GM18511 (cell line): Measurements from ENCODE around the gene CAMTA1.

Experiments
- ATAC-seq: cut with Tn5 transposase; IDR thresholded peaks from one replicate; pipeline ENCODE4 v1.9.1; 2021; ENCODE audit warnings: mild to moderate bottlenecking, moderate library complexity; ENCODE audit not compliant: unreplicated experiment

The CAMTA1 gene

DNA sequence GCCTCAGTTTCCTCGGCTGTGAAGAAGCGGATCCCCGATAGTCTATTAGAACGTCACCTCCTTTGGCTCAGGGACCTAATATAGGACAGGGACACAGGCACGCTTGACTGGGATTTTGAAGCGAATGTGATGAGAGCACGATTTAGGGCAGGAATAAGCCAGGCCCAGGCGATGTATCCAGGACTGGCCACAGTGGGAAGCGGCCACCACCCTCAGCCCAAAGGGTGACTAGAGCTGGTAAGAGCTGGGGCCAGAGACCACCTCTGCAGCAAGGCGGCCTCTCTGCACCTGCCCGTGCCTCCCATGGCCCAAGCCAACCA lies 885.9 kb downstream of the CAMTA1 start:
- ATAC-seq, result no peak

DNA sequence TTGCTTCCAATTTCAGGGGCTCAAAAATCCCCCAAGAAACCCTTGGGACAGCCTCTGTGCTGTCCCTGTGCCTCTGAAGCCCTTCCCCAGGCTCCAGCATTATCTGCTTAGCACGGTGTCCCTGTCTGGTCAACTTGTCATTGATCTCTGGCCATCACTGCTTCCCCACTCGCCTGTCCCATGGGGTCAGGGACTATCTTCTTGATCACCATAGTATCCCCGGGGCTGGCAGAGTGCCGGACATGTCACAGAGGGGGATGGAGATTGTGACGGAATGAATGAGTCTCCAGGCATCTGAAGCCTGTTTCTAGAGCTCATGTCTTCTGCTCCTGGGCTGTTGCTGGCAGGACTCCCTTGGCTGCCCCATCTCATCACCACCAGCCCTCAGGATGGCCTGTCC lies 886.4 kb downstream of the CAMTA1 start:
- no peak for ATAC-seq

DNA sequence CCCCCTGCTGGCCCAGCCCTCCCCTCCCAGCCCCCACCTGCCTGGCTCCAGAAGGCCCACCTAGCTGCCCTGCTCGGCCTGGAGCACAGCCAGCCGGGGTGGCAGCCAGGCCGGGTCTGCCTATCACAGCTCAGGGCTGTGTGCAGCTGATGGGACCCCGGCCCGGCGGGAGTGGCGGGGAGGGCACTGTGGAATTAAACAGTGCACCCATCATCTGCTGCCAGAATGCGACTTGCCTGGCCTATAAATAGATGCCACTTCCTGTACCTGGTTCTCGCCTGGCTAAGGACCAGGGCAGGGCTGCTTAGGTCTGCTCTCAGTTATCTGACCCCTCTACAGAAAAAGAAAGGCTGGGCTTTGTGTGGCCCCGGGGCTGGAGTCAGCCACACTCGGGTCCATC lies 887.6 kb downstream of the CAMTA1 start:
- no peak for ATAC-seq

DNA sequence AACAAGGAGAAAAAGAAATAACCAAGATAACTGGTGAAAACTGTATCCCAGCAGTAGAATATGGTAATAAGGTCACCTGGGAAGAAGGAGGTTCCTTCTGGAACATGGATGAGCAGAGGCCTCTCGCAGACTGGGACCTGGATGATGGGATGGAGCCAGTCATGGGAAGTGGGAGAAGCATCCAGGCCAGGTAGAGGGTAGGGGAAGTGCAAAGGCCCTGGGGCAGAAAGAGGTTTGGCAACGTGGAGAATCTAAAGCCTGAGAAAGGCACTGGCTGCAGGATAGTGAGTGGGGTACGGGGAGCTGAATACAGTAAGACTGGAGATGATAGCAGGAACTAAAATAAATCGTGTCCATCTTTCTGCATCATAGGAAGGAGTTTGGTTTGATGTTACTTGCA lies 889.7 kb downstream of the CAMTA1 start:
- no peak for ATAC-seq

DNA sequence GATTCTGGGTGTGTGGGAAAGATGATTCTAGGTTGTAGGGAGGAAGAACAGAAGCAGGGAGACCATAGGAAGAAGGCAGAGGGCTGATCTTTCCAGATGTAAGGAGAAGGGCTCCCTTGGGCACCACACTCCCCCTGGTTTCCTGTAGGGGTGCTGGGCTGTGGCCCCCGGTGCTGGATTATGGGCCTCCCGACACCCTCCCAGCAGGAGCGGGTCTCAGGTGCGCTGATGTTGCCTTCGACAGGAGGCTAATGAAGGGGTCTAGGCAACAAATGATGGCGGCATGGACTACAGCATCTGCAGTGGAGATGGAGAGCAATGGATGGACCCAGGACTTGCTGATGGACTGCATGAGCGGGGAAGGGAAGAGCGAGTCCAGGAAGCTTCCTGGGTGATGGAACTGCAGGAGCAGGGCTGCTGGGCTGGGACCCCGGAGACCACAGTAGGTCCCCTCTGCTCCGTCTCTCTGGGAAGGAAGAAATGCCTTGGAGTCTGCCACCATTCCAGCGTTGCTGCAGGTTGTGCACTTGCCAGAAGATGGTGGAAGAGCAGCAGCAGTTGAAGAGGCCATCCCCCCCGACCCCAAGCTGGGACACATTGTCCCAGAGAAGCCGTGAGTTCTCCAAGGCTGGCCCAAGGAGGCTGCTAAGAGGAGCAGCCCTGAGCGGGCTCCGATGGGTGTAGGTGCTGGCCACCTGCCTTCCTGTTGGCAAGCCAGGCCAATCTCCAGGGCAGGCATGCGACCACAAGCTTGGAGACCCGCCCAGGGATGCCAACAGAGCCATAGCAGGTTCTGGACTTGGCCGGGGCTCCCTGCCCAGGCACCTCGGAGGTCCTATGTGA lies 890.4 kb downstream of the CAMTA1 start:
- ATAC-seq, result no peak

DNA sequence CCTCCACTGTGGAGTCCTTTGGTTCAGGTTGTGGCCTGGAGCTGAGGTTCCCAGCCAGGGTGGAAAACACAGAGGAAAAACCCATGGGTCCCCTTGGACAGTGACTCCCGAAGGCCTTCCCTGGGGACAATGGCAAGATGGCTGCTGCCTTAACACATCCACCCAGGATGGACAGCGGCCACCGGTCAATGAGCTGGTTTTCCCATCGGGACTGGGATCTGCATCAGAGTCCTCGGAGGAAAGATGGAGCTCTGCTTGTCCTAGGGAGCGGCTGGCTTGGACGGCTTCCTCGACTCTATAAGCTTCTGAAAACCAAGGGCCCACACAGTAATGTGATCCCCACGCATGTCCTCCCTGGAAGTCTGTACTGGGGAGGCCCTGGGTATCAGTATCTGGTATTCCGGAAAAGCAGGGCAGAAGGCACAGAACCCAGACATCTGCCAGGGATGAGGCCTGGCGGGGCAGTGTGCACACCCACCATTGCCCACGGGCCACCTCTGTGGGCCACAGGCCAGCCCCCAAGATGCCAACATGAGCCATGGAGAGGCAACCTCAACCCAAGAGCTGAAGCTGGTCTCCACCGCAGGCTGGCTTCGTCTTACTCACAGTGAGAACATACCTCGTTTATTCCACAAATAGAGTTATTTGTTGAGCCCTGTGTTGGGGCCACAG lies 891.2 kb downstream of the CAMTA1 start:
- no peak for ATAC-seq

DNA sequence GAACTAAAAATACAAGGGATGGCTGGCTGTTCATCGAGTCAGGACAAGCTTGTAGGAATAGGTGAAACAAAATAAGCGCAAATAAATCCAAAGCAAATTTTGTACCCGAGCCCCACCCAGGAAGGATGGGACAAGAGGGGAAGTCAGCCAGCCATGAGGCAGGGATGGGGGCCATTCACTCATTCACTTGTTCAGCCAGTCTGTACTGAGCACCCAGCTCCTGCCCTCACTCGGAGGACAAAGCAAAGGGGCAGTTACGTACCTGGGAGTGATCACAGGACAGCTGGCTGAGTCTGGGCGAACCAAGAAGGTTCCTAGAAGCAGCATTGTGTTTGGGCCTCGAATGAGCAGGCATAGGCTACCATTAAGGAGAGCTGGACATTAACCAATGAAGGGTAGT lies 891.9 kb downstream of the CAMTA1 start:
- no peak for ATAC-seq

DNA sequence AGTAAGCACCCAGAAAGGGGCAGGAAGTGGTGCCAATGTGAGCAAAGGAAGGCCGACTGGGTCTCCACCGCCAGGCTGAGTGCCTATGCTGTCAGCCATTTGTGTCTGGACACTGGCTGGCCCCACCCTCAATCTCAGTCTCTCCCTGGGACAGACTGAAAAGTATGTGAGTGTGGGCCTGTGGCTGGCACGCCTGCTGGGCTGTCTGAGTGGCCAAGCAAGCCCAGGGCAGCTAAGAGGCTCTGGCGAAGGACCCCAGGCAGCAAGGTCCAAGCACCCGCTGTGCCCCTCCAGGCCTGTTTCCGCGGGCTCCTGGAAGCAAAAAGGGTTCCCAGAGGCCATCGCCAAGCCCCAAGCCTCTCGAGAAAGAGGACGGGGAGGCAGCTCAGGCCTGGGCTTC lies 892.6 kb downstream of the CAMTA1 start:
- no peak for ATAC-seq

DNA sequence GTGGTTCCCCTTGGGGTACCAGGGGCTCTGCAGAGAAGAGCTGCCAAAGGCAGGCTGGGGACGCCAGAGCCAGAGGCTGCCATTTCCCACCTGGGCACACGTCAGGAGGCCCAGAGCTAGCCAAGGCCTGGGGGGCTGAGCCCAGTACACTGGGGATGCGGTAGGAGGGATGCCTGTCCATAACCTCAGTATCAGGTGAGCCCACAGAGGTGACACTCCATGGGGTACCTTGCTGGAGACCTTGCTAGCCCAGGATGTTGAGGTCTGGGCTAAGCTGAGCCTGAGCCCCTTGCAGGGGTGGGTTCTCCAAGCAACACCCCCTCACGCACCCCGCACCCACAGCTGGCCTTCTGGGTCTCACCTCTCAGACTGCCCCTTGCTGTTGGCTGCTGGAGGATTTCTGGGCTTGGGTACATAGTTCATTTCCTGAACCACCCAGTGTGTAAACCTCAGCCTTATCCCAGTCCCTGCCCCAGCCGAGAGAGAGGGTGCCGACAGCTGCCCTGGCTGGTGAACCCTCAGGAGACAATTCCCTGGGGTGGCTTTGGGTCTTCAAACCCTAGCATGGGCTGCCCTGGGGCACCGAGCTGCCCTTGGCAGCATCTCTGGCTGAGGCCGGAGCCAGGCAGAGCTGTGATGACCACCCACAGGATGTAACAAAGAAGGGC lies 893.4 kb downstream of the CAMTA1 start:
- no peak for ATAC-seq

DNA sequence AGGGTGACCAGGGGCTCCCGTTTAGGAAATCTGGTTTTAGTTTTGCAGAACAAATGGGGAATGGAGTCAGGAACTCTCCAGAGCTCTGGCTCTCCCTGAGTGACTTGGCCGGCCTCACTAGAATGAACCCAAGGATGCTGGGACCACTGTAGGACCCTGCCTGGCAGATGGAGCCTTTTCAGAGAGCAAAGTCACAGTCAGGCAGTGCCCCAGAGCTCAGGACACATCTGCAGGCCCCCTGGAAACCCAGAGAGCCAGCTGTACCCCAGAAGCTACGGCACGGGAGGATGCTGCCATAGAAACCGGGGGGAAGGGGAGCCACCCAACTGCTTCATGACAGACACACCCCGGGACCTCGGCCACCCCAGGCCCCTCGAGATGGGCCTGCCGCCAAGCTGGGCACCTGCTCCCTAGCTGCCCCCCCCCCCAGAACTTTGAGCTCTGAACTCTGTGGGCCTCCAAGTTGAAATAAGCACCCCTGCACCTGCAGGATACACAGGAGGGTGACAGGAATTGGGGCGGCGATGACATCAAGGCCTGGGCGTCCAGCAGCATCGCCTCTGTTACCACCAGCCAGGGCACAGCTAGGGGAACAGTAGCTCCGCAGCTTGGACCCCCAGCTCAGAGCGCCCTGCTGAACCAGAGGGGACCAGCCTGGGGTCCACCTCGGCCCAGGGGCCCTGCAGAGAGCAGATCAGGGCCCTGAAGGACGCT lies 894.1 kb downstream of the CAMTA1 start:
- no peak for ATAC-seq

DNA sequence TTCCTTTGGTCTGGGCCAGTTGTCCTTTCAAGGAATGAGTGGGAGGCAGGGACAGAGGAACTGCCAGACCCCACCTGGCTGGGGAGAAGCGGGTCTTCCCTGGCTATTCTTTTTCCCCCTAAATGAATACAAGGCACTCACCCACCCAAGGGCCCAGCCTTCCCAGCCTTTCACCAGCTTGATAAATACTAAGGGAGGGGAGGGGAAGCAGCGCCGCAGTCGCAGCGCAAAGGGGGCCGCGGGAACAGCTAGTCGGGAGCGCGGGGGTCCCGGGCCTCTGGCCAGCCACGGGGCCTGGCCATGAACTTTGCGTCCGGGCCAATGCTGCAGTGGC lies 894.6 kb downstream of the CAMTA1 start:
- no peak for ATAC-seq

DNA sequence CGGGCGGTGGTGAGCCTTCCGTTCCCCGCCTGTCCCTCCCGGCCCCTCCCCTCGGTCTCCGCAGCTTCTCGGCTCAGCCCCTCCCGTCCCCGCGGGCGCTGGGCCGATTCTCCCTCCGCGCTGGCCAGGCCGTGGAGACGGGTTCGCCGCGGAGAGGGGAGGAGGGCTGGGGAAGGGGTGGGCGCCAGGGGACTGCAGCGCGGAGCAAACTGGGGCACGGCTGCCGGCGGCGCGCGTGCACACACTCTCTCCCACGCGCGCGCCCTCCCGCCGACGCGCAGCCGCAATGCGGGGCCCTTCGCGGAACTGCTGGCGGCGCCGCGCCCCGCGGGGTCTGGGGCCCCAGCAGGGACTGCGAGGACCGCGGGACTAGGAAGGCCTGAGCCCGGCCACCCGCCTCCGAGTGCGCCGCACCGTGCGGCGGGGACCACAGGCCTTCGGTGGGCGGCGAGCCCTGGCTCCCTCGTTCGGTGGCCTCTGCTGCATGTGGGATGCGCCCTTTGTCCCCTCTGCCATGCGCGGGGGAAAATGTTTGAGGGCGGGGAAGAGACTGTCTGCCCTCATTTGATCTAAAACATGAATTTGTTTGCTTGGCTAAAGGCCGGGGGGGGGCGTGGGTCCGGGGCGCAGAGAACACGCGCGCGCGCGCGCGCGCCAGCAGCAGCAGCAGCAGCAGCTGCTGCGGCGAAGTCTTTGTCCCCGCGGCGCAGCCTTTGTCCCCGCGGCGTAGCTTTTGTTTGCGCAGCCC lies 895.1 kb downstream of the CAMTA1 start:
- no peak for ATAC-seq

DNA sequence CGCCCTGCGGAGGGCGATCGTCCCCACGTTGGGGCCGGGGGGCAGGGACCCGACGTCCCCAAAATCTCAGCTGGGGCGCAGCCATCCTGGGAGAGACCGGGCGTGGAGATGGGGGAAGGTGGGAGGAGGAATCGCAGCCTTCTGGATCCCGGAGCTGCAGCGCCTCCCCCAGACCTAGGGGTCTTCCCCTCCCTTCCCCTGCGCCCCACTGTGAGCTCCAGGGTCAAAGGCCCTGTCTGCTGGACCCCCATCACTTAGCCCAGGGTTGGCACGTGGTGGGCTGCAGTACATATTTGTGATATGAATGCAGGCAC lies 895.7 kb downstream of the CAMTA1 start:
- no peak for ATAC-seq

DNA sequence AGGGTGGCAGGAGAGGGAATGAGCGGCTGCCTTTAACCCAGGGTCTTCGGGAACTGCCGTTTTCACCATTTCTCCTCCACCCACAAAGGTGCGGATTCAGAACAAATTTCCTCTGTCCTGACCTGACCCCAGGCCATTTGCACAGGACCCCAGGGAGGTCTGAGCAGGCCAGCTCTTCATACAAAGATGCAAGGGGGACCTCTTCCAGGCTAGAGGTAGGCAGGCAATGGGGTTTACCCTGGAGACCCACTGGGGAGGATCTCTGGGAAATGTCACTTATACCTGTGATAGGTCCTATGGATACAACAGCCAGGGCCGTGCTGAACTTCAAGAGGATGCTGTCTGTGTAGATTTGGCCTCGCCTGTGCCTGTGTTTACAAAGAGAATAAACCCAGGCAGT lies 896.1 kb downstream of the CAMTA1 start:
- no peak for ATAC-seq

DNA sequence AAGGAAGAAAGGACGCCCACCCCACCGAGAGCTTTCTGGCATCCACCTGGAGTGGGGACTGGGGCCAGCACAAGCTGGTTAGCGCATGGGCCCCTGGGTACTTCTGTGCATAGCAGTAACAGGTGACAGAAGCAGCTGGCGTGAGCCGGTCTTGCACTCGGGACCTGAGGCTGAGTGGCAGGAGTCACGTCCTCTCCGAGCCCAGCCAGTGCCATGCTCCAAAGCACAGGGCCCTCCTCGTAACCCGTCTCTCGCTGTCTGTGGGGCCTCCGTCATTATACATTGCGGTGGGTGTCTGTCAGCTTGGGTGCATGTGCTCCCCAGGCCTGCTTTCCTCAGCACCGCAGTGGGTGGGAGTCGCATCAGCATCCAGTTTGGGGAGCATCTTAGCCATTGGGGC lies 898.3 kb downstream of the CAMTA1 start:
- ATAC-seq, result no peak

DNA sequence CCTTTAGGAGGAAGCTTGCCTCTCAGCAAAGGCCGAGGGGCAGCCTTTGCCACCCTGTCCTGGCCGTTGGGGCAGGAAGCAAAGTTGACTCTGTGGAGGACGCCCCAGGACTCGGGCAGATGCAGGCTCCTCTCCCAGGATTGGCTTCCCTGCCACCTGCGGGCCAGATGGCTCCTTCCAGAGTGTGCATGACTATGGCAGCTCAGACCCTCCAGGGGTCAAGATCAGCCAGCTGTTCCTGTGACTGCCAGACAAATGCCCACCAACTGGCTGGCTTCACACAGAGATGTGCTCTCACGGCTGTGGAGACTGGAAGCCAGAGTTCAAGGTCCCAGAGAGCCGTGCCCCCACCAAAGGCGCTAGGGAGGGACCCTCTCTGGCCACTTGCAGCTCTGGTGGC lies 898.9 kb downstream of the CAMTA1 start:
- no peak for ATAC-seq

DNA sequence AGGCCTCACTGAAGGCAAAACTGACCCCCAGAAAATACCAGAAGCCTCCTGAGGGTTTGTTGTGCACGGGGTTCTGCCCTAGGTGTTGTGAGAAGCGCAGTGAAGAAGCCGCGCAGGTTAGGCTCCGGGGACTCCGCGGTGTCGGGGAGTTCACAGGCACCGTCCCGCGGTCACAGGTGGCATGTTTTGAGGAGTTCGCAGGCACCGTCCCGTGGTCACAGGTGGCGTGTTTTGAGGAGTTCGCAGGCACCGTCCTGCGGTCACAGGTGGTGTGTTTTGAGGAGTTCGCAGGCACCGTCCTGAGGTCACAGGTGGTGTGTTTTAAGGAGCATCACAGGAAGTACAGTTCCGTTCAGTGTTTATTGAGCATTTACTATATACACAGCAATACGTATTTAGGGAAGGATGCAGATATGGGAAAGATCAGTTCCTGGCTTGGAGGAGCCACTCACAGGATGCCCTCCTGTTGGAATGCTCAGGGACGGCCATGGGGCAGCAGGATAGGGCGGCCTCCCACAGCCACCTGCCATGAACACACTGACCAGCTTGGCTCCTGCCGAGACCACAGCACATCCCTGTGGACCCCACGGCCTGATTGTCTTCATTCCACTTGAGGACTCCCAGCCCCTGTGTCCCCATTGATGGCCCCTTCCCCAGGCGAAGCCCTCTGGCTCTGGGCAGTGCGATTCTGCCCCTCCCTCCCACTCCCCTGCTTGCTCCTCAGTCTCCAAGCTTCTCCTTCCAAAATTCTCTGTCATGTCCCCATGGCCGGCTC lies 899.8 kb downstream of the CAMTA1 start:
- no peak for ATAC-seq

DNA sequence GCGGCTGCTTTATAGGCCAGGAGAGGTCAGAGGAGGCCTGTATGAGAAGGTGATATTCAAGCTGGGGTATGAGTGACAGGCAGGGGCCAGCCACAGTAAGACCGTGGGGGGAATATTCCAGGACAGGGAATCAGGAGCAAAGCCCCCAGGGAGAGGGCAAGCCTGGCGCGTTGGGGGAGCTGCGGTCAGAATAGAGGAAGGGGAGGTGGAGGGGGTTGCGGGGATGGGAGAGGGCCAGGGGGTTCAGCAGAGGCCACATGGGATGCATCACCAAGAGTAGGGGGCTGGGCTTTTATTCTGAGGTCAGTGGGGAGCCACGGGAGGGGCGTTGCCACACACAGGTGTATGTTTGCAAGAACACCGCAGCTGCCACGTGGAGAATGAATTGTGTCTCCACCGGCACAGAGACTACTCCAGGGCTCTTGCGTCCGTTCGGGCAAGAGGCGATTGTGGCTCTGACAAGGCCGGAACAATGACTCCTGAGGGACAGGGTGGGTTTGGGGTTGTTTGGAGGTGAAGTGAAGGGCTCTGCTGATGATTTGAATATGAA lies 901.1 kb downstream of the CAMTA1 start:
- ATAC-seq, result no peak

DNA sequence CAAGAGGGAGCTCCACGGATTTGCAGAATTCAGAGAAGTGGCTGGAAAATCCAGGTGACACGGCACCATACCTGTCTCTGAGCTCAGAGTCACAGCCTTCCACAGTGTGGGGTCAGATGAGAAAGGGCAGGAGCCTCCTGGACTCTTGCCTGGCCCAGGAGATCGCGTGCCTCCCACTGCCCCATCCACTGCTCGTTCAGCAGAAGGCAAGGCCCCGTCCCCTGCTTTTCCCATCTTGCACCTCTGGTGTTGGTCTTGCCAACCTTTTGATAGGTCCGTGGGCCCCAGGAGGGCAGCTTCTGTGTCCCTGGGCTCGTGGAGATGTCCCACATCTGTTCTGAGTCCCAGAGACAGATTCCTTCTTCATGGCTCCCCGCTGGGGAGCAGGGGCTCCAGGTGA lies 902.2 kb downstream of the CAMTA1 start:
- no peak for ATAC-seq

DNA sequence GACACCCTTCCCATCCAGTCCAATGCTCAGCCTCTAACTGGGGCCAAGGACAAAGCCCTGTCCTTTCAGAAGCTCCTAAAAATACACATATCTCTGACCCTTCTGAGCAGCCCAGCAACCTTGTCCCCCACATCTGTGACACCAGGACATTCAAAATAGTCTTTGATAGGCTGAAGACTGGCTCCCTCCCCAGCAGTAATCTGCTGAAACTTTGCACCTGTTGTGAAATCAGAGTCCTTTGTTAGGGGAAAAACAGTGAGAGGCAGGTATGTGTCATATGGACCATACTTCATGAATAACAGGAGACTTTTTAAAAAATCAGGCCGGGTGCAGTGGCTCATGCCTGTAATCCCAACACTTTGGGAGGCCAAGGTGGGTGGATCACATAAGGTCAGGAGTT lies 903.4 kb downstream of the CAMTA1 start:
- no peak for ATAC-seq
